Stimulated activated CD8-positive, alpha-beta memory T cell treated with anti-CD3 and anti-CD28 coated beads, Interleukin-4, amount 100 ng/mL, for 4 hours (primary cell): ENCODE results near the gene EXD3.

ENCODE experiments used
- DNase-seq, 2 donors: peaks; one replicate each; pipeline ENCODE4 v3.0.0-alpha.2; 2020; ENCODE audit warnings: low read depth in 2 of 2, low spot score in 1 of 2

EXD3 gene

DNA sequence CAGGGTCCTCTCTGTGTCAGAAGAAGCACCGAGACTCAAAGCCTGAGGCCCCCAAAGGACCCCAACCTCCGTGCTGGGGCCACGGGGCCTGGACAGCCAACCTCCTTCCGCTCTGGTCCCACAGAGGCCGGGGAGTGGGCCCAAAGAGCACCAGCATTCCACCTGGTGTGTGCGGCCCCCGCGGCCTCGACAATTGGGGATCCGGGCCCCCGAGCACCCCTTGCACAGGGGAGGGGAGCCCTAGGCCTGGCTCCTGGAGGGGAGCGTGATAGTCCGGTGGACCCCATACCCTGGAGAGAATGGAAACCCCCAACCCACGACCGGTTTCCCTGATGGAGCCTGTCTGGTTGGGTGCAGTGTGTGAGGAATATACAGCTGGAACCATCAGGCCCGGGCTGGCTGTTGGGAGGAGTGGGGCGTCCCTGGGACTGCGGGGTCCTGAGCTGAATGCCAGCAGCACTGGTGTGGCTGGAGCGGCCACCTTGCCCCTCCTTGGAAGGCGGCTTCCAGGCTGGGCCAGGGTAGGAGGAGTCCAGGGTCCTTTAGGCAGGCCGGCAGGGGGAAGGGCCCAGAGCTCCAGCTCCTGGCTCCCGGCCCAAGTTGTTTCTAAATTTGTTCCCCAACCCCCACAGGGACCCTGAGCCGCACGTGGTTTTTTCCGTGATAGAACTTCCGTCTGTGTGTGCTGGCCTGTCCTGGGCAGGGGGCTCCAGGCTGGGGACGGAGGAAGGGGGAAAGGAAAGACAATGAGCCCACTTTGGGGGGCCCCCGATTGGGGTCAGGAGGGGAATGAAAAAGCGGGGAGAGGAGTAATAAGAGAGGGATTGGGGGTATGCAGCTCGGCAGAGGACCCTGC lies 146.3 kb downstream of the EXD3 start:
- no peak for DNase-seq

- DNase-seq: no peak
Observed at GRCh38 chr9:137275588-137276472, 147.1 kb downstream of the EXD3 start.

DNA sequence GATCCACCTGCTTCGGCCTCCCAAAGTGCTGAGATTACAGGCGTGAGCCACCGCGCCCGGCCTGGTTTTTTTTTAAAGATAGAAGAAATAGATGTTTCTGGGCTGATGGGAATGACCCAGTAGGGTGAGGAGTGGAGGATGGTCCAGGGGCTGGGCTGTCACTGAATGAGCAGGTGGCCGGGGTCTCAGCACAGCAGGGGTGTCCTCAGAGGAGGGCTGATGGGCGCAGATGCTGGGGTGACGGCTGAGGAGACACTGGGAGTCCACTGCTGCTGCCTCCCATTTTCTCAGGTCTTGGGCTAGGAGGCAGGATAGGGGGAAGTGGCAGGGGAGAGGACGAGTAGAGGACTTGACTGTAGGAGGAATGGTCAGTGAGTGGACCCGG lies 147.8 kb downstream of the EXD3 start:
- DNase-seq: no peak

DNA sequence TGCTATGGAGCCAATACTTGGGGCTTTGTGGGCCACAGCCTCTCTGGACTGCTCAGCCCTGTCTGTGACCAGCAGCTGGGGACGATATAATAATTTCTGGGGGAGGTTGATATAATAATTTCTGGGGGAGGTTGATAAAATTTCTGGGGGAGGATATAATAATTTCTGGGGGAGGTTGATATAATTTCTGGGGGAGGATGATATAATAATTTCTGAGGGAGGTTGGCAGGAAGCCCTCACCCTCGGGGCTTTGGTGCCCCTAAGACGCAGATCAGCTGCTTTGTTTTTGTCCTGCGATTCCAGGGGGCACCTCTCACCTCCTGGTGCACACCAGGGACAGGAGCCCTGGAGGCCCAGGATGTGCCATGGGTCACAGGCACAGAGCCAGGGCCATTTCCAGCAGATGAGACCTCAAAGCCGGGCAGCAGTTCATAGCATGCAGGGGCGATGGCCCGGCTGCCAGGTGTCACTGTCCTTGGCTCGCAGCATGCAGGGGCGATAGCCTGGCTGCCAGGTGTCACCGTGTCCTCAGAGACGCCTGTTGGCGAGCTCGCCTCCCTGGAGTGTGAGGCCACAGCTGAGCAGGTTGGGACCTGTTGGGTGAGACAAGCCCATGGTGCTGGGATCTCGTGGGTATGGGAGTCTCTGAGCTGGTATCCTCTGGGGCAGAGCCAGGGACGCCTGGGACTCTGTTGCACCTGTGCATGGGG lies 149.2 kb downstream of the EXD3 start:
- DNase-seq: no peak

GRCh38 chr9:137273095-137273490 lies 149.9 kb downstream of the EXD3 start:
- no peak for DNase-seq

GRCh38 chr9:137272241-137273094 lies 150.5 kb downstream of the EXD3 start:
- DNase-seq: no peak

DNA sequence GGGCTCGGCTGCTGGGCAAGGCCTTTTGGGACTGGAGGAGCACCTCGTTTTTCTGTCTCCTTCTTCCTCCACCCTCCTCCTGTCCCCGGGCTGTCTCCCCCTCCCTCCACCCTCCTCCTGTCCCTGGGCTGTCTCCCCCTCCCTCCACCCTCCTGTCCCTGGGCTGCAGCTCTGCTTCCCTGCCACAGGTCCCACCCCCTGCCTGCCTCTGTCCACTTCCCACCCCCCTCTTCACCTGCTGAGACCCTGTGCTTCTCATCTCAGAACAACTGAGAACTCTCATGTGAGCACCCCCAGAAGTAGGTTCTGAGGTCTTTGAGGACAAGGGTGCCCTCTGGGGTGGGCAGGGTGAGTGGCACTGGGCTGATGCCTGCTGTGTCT lies 151.3 kb downstream of the EXD3 start:
- DNase-seq: no peak

- no peak for DNase-seq
Observed at GRCh38 chr9:137270929-137271695, 151.8 kb downstream of the EXD3 start.

DNA sequence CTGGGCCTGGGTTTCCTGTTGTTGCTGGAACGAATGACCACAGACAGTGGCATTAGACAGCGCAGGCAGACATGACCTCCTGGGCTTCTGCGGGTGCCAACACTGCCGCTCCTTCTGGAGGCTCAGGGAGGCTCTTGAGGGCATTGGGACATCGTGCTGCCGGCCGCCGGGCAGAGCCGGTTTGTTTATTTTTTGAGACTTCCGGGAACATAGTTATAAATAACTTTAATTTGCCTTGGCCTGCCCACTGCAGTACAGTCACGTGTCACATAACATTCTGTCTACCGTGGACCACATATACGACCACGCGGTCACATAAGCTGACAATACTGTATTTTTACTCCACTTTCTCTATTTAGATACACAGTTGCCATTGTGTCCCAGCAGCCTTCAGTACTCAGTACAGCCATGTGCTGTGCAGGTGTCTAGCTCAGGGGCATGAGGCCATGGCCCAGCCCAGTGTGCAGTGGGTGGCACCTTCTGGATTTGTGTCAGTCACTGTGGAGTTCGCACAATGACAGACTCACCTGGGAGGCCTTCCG lies 153.7 kb downstream of the EXD3 start:
- no peak for DNase-seq

- DNase-seq: no peak
Observed at GRCh38 chr9:137268538-137269201, 154.3 kb downstream of the EXD3 start.

DNA sequence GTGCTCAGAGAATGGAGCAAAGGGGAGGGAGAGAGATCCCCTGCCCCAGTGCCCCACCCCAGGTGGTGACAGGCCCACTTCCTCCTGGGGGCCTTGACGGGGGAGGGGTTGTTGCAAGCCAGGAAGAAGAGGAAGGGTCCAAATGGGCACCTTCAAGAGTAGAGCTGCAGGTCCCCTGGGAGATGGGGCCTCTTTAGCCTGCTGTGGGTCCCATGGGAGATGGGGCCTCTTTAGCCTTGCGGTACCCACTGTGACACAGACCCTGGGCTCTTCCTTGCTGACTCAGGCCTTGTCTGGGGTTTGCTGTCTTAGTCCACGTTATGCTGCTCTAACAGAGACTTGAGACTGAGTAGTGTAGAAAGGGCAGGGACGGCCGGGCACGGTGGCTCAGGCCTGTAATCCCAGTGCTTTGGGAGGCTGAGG lies 155.0 kb downstream of the EXD3 start:
- DNase-seq: no peak

DNA sequence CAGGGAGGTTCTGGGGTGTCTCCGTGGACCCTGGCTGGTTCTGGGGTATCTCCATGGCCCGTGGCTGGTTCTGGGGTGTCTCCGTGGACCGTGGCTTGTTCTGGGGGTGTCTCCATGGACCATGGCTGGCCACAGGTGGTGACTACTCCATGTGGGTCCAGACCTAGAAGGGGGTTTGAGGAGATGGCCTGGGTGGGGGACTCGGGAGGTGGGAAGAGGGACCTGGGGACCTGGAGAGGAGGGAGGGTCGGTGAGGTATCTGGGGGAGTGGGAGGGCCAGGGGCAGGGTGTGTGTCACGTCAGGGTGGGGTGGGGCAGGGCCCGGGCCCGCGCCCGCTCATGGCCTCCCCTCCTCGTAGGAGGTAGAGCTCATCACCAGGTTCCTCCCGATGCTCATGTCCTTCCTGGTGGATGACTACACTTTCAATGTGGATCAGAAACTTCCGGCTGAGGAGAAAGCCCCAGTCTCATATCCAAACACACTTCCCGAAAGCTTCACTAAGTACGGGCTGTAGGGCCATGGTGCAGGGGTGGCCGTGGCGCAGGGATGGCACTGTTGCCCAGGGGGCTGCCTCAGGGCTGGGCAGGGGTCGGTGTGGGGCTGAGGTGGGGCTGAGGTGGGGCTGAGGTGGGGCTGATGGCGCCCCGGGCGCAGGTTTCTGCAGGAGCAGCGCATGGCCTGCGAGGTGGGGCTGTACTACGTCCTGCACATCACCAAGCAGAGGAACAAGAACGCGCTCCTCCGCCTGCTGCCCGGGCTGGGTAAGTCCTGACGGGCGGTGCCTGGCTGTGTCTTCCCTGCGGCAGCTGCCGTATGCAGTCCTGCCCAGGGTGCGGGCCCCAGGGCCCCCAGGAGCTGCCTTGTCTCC lies 156.1 kb downstream of the EXD3 start:
- DNase-seq: no peak

DNA sequence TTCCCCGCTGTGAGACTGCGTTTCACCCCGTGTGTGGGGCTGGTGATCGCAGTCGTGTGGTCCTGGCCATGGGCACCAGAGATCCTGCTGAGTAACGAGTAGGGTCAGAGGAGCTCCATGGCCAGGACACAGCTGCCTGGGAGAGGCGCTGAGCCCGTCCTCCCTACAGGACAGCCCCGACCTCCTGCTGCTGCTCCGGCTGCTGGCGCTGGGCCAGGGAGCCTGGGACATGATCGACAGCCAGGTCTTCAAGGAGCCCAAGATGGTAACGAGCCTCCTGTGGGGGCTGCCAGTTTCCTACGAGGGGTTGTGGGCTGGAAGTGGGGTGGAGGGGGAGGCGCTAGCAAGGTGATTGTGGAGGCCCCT lies 156.8 kb downstream of the EXD3 start:
- no peak for DNase-seq

- DNase-seq: no peak
Observed at GRCh38 chr9:137265496-137266161, 157.3 kb downstream of the EXD3 start.

GRCh38 chr9:137264067-137264466 lies 158.9 kb downstream of the EXD3 start:
- no peak for DNase-seq

DNA sequence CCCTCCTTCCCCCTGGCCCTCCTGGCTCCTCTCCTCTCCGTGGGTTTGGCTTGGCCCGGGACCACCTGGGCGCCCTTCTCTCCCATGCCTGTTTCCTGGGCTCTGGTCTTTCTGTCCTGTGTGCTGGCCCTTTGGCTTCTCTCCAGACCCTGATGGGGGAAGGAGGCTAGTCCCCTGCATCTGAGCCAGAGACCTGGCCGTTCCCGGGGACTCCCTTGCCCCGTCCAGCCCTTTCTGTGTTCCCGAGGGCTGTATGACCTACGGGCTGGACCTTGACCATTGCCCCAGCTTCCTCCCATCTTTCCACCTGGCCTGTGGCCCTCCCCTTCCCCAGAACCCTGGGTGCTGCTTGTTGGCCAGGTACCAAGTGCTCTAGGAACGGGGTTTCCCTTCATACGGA lies 159.5 kb downstream of the EXD3 start:
- no peak for DNase-seq

- no peak for DNase-seq
Observed at GRCh38 chr9:137262909-137263285, 160.1 kb downstream of the EXD3 start.
